ENCODE results near the gene ARID2.

The ARID2 gene

DNA sequence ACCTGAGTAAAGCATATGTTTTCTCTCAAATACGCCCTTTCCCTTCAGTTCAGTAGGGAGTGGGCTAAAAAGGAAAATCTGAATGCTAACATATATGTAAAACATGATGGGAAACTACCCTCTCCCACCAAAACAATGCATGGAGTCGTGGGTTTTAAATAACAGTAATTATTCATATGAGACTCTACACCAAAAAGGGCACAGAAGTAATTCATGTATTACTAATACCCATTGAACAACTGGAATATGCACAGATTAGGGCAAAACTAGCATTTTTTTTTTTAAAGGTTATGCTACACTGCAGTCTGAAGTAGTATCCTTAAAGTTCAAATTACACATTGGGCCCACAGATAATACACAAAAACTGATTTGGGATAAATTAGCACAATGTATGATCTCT is 8.1 kb upstream of the ARID2 start:
- no peak for DNase-seq

DNA sequence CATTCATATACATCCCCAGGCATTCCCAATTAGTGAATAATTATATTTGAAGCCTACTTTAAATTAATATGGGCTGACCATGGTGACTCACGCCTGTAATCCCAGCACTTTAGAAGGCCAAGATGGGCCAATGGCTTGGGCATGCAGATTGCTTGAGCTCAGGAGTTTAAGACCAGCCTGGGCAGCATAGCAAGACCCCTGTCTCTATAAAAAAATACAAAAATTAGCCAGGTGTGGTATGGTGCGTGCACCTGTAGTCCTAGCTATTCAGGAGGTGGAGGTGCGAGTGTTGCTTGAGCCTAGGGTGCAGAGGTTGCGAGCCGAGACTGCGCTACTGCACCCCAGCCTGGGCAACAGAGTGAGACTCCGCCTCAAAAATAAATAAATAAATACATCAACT is 7.6 kb upstream of the ARID2 start:
- no peak for DNase-seq

DNA sequence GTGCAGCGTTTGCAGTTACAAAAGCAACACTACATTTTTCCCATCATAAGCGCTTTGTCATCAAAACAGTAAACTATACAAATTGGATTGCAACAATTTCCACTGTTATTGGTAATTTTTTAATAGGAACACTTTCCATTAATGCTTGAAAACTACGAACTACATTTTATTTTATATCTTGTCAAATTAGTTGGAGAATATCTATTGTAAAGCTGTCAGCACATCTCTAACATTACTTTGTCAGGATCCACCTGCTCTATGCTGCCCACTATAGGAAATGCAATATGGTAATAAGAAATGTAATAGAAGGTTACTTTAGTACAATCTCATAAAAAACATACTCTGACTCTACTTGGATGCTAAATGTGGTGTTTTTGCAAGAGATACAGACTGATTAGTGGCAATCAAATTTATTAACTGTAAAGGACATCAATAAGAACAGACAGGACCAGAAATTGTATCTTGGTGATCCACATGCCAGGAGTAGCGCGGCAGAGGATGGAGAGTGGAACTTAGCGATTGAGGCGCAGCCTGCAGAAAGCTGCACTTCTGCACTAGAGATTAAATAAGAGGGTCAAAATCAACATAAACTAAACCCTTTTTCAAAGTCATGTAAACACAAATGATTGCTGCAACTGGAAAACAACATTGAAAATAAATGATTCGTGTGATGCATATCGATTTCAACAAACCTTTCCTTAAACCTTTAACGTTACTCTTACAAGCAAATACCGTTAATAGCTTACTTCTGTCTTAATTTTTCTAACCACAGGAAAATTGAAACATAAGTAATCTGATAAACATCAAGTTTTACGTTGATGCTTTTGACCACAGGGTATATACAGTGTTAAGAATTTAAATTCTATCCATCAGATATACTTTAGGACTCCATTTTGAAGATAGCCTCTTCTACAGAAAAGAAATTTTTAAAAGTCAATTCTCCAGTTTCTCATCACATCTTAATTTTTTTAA is 3.6 kb upstream of the ARID2 start:
- DNase-seq: no peak

DNA sequence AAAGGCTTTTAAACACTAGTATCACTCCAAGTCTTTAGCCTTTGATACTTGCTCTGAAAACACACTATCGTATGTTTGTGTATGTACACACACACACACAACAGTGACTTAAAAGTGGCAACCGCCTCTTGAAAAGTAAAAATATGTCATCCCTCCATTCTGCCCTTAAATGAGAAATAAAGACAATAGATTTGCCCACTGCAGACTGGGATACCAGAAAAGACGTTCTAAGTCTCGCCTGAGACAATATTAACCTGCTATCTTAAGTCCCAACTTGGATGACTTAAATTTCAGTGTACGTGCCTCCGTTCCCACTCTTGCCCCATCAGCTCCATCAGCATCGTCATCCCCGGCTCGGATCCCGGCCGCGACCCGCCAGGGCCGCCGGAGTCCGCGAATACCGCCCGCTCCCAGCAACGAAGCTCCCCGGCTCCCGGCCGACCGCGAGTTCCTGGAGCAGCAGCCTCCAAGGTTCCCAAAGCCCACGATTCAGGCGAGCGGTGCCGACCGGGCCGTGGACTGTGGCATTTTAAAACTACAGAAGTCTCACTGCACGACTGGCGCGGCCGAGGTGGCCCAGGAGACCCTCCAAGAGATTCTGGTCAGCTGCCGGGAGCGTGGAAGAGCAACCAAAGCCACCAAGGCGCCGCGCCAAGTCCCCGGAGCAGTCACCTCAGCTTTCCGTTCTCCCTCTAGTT is 2.8 kb upstream of the ARID2 start:
- peak; percentile 16 for DNase-seq

DNA sequence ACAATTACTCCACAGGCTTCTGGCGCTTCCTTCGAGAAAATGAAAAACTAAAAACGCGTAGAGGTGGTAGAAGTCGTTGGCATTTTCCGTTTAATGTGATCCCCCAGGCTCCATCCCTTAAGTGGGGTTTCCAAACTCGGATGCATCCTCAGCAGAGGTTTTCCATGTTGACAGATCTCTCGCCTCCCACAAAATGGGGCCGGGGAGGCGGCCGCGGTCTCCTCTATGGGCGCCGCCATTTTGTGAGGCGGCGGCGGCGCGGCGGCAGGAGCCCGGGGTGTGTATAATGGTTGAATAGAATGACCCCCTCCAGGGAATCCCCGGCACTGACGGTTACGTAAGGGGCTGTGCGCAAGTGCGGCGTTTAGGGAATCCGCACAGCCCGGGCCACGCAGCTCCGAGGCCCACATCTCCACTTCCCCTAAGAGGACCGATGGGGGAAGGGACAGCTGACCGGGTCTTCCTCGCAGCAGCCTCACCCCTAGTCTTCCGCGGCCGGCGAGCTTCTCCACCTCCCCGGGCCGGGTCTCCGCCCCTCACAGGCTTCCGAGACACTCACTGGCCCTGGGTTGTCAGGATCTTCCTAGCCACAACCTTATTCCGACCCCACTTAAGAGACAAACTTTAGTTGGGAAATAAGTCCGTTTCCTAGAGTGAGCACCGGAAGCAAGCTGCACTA is 2.1 kb upstream of the ARID2 start:
- DNase-seq: peak; percentile 90

DNA sequence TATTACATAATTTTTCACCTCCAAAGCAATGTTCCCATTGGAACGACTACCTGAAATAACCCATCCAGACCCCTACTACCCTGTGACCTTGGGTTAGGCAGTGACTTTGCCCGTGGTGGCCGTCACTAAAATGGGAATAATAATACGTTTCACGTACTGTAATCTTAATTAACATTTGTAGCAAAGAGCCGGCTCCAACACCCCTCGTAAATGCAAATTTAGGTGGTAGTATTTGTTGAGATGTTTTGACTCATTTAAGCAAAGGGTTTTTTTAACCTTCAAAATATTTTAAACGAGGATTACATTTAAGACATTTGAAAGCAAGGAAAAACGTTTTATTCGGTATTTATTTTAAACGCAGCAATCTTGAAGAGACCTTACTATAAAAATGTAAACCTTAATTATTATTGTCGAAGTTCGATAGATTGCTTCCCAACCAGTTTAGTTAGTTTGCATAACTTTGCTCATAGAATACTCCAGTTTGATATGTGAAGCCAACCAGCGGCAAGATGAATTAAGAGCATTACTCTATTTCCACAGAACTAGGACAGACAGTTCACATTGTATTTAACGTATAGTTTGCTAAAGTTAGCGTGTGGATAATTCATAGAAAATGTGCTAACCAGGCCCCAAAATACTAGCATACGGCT is 1.4 kb upstream of the ARID2 start:
- peak; percentile 3 for DNase-seq

DNA sequence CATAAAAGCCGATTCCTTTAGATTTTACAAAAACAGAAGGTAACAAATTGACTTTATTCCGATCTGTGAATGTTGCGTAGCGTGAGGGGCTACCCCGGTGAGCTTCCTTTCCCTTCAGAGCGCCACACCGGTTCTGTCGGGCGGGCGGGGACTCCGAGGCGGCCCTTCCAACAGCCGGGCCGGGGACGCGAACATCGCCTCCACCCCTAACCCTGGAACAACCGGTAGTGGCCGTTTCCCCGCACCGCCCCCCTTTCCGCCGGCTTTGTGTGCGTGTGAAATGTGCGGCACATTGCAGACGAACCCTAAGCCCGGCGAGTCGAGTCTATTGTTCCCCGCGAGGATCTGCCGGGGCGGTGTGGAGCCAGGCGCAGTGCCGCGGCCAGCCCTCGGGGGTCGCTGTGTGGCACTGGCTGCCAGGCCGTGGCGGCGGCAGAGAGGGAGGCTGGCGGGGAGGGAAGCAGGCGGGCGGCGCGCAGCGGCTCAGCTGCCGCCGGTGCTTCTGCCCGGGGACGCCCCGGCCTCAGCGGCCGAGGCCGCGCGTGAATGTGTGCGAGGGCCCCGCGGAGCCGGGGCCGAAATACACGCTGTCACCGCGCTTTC is 775 bp upstream of the ARID2 start:
- peak; percentile 96 for DNase-seq

DNA sequence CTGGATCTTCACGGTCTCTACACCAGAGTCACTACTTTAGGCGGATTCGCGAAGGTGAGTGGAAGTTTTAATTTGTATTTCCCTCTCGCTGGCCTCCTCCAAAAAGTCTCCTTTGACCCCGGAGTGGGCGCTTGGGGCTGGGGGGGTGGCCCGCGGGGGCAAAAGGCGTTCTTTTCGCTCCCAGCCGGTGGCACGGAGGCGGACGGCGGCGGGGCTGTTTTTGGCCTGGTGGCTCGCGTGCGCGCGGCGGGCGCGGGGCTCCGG is 510 bp downstream of the ARID2 start:
- DNase-seq: peak; percentile 40

DNA sequence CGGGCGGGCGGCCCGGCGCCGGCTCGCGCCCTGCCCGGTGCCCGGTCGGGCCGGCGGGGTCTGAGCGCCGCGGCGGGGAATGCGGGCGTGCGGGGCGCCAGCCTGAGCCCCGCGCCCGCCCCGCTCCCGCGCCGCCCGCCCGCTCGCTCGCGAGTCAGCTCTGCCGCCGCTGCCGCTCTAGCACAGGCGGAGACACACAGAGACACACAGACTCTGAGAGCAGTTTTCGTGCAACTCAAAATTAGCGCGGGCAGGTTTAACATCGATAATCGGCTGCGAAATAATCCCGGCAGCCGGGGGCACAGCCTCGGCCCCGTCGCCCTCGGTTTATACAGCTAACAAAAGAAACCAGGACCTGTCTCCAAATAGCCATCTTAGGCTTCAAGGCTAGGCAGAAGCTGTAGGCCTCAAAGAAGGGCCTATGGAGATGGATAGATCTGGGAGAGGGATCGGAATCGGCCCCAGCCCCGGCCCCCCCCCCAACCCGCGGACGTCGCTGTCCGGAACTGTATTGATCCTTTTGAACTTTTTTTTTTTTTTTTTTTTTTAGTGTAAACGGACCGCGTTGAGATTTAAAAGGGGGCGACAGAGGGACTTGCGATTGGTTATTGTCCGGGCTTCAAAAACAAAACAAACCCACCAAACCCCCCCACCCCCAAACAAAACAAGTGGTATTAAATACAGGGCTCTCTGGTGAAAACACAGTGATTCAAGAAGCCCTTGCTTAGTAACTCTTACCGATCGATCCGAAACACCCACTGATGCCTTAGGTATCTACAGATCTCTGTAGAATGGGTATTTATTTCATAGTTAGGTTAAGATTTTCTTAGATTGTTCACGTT is 1.1 kb downstream of the ARID2 start:
- peak; percentile 59 for DNase-seq

DNA sequence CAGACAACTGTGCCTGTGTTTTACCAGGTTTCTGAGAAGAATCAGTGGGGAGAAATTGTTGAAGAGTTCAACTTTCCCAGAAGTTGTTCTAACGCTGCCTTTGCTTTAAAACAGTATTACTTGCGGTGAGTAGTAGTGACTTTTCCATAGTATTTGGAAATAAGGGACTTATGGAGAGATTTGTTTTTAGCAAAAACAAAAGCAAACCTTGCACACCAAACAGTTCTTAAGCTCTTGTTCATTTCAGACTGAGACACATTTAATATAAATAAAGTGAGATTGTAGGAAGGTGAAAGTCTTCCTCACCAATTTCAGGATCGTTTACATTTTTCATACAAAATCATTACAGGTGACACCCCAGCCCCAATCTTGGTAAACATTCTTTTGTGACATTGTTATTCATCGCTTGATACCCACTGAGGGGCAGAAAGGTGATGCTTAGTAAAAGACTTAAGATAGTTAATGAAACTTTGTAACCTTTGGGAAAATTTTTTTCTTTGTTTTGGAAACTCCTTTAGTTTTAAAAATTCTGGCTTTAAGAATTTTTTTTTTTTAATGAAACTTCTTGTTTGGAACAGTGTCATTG is 1.8 kb downstream of the ARID2 start:
- DNase-seq: no peak

DNA sequence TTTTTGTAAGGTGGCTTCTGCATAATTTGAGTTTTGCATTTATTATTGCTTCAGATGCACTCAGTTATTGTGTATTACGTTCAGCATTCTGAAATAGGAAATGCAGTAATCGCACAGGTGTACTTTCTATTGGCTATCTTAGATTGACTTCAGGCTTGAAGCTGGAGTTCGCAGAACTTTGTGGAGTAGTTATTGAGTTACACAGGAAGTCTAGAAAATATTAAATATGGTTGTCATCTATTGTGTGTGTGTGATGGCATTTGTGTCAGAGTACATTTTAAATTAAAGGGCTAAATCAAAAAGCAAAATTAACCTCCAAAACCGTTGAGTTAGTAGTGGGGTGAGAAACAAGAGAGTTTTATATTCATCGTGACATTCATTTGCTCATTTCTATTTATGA is 2.7 kb downstream of the ARID2 start:
- no peak for DNase-seq

DNA sequence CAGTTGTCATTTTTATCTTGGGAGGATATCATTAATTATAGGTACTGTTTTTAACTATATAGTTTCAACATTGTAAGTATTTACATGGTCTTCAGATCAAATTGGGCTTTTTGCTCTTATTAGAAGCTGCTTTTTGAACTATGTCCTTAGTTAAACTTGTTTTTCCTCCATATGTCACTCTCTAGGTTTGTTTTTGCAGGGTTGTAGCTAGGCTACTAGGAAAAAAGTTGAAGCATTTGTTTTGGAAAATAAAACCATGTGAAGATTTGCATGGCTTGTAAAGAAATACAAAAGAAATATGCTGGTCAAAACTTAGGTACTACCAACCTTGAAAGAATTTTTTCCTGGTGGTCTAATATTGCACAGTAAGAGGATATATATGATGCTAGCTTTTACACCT is 3.4 kb downstream of the ARID2 start:
- DNase-seq: no peak

DNA sequence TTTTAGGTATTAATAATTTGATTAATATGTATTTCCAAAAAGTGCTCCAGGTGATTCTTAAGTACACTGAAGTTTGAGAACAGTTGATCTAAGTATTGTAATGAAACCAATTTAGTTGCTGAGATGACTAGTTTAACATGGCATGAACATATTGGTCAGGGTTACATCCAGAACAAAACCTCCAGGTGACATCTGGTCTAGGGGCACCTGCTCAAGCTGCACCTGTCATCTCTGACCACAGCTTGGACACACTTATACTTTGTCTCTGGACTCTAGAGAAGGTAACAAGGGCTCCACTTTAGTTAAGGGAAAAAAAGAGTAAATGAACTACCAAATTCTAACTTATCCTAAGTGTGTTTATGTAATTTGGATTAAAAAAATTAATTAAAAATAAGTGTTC is 8.1 kb downstream of the ARID2 start:
- no peak for DNase-seq

DNA sequence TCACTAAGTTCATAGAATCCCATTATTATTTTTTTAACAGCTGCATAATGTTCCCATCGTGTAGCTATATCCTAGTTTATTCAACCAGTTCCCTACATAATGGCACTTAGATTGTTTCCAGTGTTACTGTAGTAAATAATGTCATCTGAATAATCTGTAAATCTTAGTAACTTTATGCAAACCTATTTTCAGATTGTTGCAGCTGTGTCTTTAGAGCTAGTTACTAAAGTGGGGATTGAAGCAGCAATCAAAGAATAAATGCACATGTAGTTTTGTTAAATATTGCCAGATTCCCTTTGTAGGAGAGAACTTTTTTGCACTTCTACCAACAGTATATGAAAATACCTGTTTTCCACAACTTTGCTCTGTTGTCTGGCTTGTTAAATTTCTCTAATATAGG is 13.1 kb downstream of the ARID2 start:
- DNase-seq: no peak

DNA sequence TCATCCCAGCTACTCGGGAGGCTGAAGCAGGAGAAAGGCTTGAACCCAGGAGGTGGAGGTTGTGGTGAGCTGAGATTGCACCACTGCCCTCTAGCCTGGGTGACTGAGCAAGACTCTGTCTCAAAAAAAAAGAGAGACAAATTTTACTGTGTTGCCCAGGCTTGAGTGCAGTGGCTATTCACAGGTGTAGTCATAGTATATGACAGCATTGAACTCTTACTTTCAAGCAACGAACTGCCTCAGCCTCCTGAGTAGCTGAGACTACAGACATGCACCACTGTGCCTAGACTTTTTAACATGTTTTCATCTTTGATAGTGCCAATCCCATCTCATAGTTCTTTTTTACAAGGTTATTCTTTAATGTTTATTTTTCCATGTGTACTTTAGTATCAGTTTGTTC is 13.7 kb downstream of the ARID2 start:
- DNase-seq: no peak

DNA sequence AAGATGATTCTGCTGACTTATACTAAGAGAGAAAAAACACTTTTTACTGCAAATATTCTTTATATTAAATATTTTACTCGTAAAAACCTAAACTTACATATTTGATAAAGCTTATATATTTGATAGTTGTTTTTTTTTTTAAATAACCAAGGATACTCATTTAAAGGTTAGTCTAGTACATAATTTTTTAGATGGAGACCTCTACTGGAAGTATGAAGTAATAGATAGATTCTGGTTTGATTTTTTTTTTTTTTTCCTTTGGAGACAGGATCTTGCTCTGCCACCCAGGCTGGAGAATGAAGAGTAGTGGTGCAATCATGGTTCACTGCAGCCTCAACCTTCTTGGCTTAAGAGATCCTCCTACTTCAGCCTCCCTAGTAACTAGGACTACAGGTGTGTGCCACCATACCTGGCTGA is 16.4 kb downstream of the ARID2 start:
- no peak for DNase-seq

DNA sequence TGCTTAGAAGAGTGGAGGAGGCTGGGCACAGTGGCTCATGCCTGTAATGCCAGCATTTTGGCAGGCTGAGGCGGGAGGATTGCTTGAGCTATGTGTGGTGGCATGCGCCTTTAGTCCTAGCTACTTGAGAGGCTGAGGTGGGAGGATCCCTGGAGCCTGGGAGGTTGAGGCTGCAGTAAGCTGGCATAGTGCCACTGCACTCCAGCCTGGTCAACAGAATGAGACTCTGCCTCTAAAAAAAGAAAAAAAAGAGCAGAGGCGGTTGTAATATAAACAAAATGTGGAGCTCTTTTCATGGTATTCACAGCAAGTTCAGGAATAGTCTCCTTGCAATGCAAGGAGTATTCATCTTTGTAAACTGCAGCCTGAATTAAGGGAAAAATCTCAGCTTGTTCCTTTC is 27.2 kb downstream of the ARID2 start:
- no peak for DNase-seq

DNA sequence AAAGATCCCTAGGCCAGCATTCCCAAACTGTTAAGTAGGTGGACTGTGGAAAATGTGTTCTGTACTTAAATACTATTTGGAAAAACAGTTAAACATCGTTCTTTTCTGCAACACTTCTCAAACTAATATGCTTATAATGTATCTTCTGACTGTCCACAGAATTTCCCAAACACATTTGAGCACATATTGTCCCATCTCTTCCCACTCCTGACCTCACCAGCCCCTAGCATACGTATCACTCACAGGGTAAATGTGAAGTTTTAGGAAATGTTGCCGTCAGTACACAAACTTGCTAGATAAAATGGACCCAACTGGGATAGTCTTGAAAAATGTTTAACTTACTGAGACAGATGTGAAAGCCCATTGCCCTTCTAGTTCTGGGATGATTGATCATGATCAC is 27.7 kb downstream of the ARID2 start:
- no peak for DNase-seq

DNA sequence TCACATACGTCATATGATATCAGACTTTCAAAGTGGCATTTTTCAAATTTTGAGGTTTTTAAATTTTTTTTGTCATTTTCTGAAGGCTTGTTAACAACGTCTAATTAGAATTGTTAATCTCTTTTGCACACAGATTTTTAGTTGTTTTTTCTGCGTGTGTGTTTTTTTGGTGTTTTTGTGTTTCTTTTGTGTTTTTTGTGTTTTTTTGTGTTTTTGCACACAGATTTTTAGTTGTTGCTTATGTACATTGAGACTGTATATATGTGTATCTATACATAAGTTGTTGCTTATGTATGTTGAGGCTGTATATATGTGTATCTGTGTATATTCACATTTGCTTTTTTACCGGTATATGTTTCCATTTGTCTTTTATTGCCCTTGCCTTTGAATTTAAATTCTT is 30.8 kb downstream of the ARID2 start:
- no peak for DNase-seq

DNA sequence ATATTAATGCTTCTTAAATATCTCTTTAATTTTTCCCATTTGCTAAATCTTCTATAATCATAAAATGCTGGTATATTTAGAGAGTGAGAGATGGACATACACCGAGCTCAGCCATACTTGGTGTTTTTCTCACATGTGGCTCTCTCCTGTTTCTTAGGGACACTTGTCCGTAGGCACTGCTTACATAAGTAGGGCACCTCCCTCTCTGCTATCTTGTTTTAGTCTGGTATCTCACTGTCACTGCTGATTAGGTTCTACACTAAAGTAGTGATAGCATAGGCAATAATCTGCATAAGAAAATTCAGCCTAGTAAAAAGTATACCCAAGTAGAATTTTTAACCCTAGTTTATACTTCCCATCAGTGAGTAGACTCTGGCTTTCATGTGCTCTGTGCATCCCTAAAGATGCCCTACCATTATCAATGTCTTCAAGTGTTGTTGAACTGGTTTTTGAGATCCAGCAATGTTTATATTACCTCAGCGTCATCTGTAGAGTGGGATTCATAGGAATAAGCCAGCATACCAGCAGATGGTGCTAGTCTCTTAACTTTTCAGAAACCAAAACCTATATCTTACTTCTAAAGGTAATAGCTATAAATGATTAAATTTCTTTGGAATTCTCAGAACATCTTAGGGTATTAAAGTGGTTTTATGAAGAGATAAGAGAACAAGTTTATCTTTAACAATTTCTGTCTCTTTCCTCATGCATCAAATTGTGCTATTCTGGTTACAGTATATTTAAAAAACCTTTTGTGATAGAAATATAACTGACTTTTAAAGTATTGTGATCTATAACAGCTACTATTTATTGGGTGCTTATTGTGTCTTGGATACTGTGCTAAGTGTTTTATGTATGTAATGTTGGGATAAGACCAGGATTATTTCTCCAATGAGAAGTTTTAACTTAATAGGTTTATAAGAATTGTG is 32.9 kb downstream of the ARID2 start:
- DNase-seq: no peak

DNA sequence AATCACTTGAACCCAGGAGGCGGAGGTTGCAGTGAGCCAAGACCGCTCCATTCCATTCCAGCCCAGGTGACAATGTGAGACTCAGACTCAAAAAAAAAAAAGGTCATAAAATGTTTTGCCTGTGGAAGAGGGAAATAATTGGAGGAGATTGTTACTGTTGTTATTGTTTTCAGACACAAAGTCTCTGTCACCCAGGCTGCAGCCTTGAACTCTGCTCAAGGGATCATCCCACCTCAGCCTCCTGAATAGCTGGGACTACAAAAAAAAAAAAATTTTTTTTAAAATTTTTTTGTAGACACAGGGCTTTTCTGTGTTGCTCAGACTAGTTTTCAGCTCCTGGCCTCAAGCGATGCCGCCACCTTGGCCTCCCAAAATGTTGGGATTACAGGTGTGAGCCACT is 33.9 kb downstream of the ARID2 start:
- no peak for DNase-seq

Data from stimulated activated CD4-positive, alpha-beta T cell treated with anti-CD3 and anti-CD28 coated beads, Interleukin-1b, Interleukin-23, amount 100 ng/mL, for 48 hours (primary cell).